ENCODE measurements around the gene LHX3. TPM values are rescaled to one million over a fixed set of nuclear protein-coding genes. Genes with fewer than 3 reads are reported as not detected.
A peak's percentile ranks its signal among the peaks of the same experiment; 100 is the strongest.

Gene LHX3
- total RNA-seq, 1 experiment from 2014 or later = 0.11 TPM

DNA sequence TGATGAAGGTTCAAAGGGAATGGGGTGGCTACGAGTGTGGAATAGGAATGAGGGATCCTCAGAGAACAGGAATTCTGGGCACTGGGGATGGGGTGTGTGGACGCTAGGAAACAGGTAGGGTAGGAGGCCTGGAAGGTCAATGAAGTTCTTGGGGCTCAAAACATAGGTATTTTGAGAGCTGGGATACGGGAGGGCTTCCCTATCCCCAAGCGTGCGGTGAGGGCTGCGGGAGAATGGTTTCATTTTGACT lies 40.0 kb upstream of the LHX3 start:
- intact Hi-C loops (cut with micrococcal nuclease; ENCODE audit: unreplicated experiment) = no loop called here
- no TSS peak for BruUV-seq (replicated peaks)
- Histone ChIP-seq H3K4me1 (ENCODE audit: insufficient read depth, low read length, poor library complexity, severe bottlenecking) (peaks cover 12% of the 10 kb centered on the region), H3K27ac (ENCODE audit: low read depth, low read length, poor library complexity, severe bottlenecking) (peak overlapping the region; percentile 79), H3K27me3 (replicated peaks; ENCODE audit: insufficient read depth, low read depth, low read length, poor library complexity) (no peaks in the 10 kb centered on the region), H3K36me3 (ENCODE audit: insufficient read depth, low read length, poor library complexity, severe bottlenecking) (no peaks in the 10 kb centered on the region), H3K4me3 (ENCODE audit: low read depth, low read length, poor library complexity, severe bottlenecking) (peak overlapping the region; percentile 87), H3K9me3 (ENCODE audit: low read depth, low read length, poor library complexity, severe bottlenecking) (no peaks in the 10 kb centered on the region)
- ChIA-PET CTCF (no interaction called here), POLR2A (ENCODE audit: low non-redundant PET) (no interaction called here)
- DNase-seq (ENCODE audit: low spot score) = no peak
- TF ChIP-seq EZH2 (IDR thresholded peaks at IDR 0.05; ENCODE audit: borderline replicate concordance, low read depth, low read length, poor library complexity, severe bottlenecking) = no peak
- TF ChIP-seq, protein P1, sequence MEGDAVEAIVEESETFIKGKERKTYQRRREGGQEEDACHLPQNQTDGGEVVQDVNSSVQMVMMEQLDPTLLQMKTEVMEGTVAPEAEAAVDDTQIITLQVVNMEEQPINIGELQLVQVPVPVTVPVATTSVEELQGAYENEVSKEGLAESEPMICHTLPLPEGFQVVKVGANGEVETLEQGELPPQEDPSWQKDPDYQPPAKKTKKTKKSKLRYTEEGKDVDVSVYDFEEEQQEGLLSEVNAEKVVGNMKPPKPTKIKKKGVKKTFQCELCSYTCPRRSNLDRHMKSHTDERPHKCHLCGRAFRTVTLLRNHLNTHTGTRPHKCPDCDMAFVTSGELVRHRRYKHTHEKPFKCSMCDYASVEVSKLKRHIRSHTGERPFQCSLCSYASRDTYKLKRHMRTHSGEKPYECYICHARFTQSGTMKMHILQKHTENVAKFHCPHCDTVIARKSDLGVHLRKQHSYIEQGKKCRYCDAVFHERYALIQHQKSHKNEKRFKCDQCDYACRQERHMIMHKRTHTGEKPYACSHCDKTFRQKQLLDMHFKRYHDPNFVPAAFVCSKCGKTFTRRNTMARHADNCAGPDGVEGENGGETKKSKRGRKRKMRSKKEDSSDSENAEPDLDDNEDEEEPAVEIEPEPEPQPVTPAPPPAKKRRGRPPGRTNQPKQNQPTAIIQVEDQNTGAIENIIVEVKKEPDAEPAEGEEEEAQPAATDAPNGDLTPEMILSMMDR (conservative IDR thresholded peaks at IDR 0.05; ENCODE audit: low read depth, low read length) = no peak

DNA sequence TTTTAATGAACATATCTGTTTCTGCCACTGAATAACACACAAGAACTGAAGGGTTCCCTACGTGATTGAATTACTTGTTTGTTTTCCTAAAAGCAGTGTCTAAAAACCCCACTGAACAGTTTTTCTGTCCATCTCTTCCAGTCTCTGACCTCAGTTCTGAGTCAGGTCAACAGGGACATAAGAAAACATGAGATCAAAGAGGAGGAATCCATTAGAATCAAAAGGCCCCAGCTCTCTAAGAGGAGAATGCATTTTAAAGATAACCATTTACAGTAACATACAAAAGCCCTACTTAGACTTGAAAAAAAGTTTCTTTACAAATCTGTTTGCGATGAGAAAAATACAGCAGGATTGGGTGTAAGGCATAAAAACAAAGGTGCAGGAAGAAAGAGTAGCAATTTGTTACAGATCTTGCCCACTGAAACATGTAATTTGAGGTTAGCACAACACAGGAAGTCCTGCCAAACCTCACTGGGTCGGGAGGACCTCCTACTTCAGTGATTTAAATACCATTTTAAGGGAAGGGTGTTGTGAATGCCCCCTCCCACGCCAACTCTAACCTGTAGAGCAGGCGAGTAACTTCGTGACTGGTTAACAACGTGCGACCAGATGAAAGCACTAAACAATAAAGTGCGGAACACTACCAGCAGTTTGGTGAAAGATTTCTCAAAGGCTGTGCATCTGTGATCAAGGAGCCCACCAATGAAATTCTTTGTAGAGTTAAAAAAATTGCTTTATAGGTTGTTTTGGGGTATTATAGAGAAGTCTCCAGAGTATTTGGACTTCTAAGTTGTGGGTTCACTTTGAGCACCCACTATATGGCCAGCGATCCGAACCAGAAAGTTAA lies 39.4 kb upstream of the LHX3 start:
- intact Hi-C loops (cut with micrococcal nuclease; ENCODE audit: unreplicated experiment) = no loop called here
- H3K36me3 ChIP-seq (ENCODE audit: insufficient read depth, low read length, poor library complexity, severe bottlenecking) = no peaks in the 10 kb centered on the region
- TF ChIP-seq, protein P1 (conservative IDR thresholded peaks at IDR 0.05; ENCODE audit: low read depth, low read length) = no peak
- TF ChIP-seq EZH2 (IDR thresholded peaks at IDR 0.05; ENCODE audit: borderline replicate concordance, low read depth, low read length, poor library complexity, severe bottlenecking) = no peak
- H3K27ac ChIP-seq (ENCODE audit: low read depth, low read length, poor library complexity, severe bottlenecking) = peak overlapping the region; percentile 79
- CTCF ChIA-PET = no interaction called here
- BruUV-seq (replicated peaks) = TSS peak; percentile 58
- POLR2A ChIA-PET (ENCODE audit: low non-redundant PET) = no interaction called here
- peak overlapping the region; percentile 87 for H3K4me3 ChIP-seq (ENCODE audit: low read depth, low read length, poor library complexity, severe bottlenecking)
- H3K9me3 ChIP-seq (ENCODE audit: low read depth, low read length, poor library complexity, severe bottlenecking) = no peaks in the 10 kb centered on the region
- H3K27me3 ChIP-seq (replicated peaks; ENCODE audit: insufficient read depth, low read depth, low read length, poor library complexity) = no peaks in the 10 kb centered on the region
- peaks cover 12% of the 10 kb centered on the region for H3K4me1 ChIP-seq (ENCODE audit: insufficient read depth, low read length, poor library complexity, severe bottlenecking)
- DNase-seq (ENCODE audit: low spot score) = no peak

DNA sequence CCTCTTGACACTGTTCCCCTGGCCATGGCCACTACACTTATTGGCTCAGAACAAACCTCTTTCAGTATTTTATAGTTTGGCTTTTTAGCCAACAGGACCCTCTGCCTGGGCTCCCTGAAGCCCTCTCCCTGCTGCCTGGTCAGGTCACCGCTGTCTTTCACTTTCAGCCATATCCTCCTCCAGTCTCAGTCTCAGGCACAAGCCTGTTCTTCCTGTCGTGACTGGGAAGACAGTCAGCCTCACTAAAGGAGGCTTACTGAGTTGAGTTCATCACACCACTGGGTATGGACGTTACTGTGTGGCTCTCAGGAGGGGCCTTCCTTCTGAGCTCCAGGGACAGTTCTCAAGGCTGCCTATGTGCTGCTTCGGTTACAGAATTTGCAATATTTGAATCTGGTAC lies 38.7 kb upstream of the LHX3 start:
- BruUV-seq (replicated peaks) = no TSS peak
- Histone ChIP-seq H3K27ac (ENCODE audit: low read depth, low read length, poor library complexity, severe bottlenecking) (no peak overlapping the region), H3K36me3 (ENCODE audit: insufficient read depth, low read length, poor library complexity, severe bottlenecking) (no peaks in the 10 kb centered on the region), H3K27me3 (replicated peaks; ENCODE audit: insufficient read depth, low read depth, low read length, poor library complexity) (no peaks in the 10 kb centered on the region), H3K9me3 (ENCODE audit: low read depth, low read length, poor library complexity, severe bottlenecking) (no peaks in the 10 kb centered on the region), H3K4me3 (ENCODE audit: low read depth, low read length, poor library complexity, severe bottlenecking) (no peak overlapping the region), H3K4me1 (ENCODE audit: insufficient read depth, low read length, poor library complexity, severe bottlenecking) (peaks cover 12% of the 10 kb centered on the region)
- no peak for TF ChIP-seq EZH2 (IDR thresholded peaks at IDR 0.05; ENCODE audit: borderline replicate concordance, low read depth, low read length, poor library complexity, severe bottlenecking)
- TF ChIP-seq, protein P1 (conservative IDR thresholded peaks at IDR 0.05; ENCODE audit: low read depth, low read length) = no peak
- intact Hi-C loops (cut with micrococcal nuclease; ENCODE audit: unreplicated experiment) = no loop called here
- CTCF ChIA-PET = interaction anchor here (0.6 kb wide), 1 partner anchor 244 kb away, joined by 3 read pairs; no protein-coding TSS in a partner anchor
- POLR2A ChIA-PET (ENCODE audit: low non-redundant PET) = no interaction called here
- no peak for DNase-seq (ENCODE audit: low spot score)

Measured in A673 (cell line).